ENCODE measurements around the gene FGF2.

FGF2 gene

DNA sequence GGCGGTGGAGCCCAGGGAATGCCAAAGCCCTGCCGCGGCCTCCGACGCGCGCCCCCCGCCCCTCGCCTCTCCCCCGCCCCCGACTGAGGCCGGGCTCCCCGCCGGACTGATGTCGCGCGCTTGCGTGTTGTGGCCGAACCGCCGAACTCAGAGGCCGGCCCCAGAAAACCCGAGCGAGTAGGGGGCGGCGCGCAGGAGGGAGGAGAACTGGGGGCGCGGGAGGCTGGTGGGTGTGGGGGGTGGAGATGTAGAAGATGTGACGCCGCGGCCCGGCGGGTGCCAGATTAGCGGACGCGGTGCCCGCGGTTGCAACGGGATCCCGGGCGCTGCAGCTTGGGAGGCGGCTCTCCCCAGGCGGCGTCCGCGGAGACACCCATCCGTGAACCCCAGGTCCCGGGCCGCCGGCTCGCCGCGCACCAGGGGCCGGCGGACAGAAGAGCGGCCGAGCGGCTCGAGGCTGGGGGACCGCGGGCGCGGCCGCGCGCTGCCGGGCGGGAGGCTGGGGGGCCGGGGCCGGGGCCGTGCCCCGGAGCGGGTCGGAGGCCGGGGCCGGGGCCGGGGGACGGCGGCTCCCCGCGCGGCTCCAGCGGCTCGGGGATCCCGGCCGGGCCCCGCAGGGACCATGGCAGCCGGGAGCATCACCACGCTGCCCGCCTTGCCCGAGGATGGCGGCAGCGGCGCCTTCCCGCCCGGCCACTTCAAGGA lies at the start of gene FGF2:
Gene FGF2, plus strand, starts transcription at position 279 of the 705 bp plus-strand sequence. Its CDS starts 344 bp downstream, at position 623.
- TF ChIP-seq, protein P1, sequence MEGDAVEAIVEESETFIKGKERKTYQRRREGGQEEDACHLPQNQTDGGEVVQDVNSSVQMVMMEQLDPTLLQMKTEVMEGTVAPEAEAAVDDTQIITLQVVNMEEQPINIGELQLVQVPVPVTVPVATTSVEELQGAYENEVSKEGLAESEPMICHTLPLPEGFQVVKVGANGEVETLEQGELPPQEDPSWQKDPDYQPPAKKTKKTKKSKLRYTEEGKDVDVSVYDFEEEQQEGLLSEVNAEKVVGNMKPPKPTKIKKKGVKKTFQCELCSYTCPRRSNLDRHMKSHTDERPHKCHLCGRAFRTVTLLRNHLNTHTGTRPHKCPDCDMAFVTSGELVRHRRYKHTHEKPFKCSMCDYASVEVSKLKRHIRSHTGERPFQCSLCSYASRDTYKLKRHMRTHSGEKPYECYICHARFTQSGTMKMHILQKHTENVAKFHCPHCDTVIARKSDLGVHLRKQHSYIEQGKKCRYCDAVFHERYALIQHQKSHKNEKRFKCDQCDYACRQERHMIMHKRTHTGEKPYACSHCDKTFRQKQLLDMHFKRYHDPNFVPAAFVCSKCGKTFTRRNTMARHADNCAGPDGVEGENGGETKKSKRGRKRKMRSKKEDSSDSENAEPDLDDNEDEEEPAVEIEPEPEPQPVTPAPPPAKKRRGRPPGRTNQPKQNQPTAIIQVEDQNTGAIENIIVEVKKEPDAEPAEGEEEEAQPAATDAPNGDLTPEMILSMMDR (IDR thresholded peaks at IDR 0.05), result no peak
- peak within 1 kb of the TSS; percentile 90 to 94 for H3K27ac ChIP-seq
- H3K4me3 ChIP-seq, result peak within 1 kb of the TSS; percentile 93
- DNase-seq (ENCODE audit: low spot score), result peak; percentile 85

DNA sequence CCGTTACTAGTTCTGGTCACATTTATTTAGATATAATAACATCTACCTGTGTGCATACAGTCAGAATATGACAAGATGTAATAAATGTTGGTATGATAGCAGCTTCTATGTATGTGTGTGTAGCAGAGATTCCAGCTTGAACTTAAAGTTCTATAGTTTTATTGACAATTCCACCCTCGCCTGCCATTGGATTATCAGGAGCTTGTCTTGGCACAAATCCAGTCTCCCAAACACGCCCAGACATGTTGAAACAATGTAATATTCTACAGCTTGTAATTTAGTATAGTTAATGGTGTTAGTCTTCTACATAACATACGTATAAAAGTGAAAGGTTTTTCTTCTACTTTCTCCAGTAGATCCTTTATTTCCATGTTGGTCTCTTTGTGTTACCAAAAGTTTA lies 49.7 kb upstream of the FGF2 start:
- no peak for DNase-seq (ENCODE audit: low spot score)
- Histone ChIP-seq H3K27ac (no peak overlapping the region), H3K4me3 (no peak overlapping the region)
- TF ChIP-seq, protein P1 (IDR thresholded peaks at IDR 0.05), result no peak

DNA sequence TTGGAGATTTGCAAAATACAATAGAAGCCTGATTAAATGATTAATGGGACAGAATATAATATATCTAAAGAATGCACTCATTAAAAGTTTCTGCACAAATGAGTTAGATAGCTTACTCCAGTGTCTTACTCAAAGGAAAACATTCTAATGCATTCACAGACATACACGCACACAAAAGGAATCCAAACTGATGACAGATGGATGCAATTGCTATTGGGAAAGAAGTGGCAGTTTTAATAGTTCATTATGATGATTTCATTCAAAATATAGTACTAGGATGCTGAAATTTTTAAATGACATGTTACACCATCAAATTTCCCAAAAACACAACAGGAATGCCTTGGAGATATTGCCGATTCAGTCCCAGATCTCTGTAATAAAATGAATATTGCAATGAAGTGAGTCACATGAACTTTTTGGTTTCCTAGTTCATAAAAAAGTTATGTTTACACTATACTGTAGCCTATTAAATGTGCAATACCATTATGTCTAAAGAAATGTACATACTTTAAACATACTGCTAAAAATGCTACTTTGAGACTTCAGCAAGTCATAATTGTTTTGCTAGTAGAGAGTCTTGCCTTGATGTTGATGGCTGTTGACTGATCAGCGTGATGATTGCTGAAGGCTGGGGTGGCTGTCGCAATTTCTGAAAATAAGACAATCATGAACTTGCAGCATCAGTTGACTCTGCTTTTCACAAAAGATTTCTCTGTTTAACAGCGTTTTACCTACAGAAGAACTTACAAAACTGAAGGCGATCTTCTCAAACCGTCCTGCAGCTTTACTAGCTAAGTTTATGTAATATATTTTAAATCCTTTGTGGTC lies 48.6 kb upstream of the FGF2 start:
- Histone ChIP-seq H3K27ac (no peak overlapping the region), H3K4me3 (no peak overlapping the region)
- no peak for DNase-seq (ENCODE audit: low spot score)
- TF ChIP-seq, protein P1 (IDR thresholded peaks at IDR 0.05), result no peak

DNA sequence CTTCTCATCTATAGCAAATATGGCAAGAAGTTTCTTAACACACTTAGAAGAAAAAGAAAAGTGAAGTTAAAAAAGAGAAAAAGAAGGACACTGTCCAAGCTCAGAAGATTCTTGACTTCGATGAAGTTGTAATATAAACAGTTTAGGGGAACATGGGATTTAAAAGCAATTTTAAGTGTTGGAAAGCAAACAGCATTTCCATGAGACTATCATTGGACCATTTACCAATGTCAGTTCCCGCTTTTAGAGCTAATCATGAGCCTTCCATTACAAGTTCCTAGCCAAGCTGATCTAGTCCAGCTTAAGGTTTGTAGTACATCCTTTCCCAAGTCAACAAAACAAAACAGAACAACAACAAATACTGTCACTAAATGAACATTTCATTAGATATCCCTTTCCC lies 45.1 kb upstream of the FGF2 start:
- DNase-seq (ENCODE audit: low spot score), result no peak
- H3K27ac ChIP-seq, result no peak overlapping the region
- H3K4me3 ChIP-seq, result no peak overlapping the region
- TF ChIP-seq, protein P1 (IDR thresholded peaks at IDR 0.05), result no peak

DNA sequence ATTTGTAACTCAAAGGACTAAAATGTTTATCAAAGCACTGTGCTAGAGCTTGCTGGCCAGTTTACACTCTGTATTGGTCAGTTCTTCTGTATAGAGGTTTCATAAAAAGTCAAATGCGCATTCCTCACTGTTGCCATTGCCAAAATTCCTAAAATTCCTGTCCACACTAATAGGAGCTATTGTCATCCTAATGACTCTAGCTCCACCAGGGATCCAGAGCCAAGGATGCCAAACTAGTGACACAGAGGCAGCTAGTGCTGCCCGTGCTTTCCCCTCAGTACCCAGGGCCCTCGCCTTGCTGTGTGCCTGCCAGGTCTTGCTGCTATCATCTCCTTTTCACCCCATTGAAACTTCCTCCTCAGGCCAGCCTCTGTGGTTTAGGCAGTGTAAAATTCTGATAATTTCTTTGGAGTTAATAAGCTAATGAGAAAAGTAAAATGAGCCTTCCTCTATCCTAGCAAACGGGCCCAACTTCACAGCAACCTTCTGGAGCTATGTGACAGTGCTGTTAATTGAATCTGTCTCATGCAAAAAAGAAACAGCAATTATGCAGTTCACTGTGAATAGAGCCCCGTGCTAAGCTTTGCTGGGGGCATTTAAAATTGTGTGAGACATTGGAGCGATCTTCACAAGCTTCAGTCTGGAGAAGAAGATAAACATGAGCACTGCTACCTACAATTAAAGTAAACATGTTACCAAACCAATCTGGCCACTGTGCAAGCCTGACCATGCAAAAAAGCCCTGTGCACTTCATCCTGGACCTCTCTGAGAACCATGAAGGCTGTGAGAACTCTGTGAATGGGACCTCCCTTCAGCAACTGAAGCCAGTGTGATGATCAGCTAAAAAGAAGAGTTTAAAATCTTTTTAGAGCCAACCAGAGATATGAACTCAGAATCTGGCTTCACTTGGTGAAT lies 43.1 kb upstream of the FGF2 start:
- TF ChIP-seq, protein P1 (IDR thresholded peaks at IDR 0.05), result no peak
- no peak for DNase-seq (ENCODE audit: low spot score)
- Histone ChIP-seq H3K27ac (peak overlapping the region; percentile 7 to 29), H3K4me3 (peak overlapping the region; percentile 28)

DNA sequence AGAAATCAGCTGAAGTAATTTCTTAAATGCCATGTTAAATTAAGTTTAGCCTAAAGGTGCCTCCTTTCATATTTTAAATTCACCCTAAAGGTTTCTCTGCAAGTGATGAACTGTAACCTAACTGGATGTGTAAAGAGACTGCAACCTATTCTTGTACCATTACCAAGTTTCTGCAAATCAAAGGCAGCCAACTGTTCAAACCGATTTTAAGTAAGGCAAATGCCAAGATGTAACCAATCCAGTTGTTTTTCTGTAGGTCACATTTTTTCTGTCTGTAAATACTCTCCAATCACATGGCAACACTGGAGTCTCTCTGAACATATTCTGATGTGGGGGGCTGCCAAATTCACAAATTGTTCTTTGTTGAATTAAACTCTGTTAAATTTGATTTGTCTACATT lies 42.4 kb upstream of the FGF2 start:
- H3K4me3 ChIP-seq, result no peak overlapping the region
- TF ChIP-seq, protein P1 (IDR thresholded peaks at IDR 0.05), result no peak
- H3K27ac ChIP-seq, result no peak overlapping the region
- no peak for DNase-seq (ENCODE audit: low spot score)

Measured in coronary artery (tissue), 2 donors.